K562 (cell line): ENCODE data around the gene RAPGEF5. TPM values are rescaled to one million over a fixed set of nuclear protein-coding genes. Genes with fewer than 3 reads are reported as not detected.

Experiments used
- ATAC-seq: fragments of 200-7000 bp; cut with Tn5 transposase; 3 replicates; pipeline ENCODE4 v1.9.1; 2020; ENCODE audit warnings: moderate library complexity
- BruUV-seq: library from RNA; stranded (reverse); fragments of 400-500 nt; replicated peaks from 2 replicates; lab custom pipeline; 2021; lab: Mats Ljungman, UMichigan
- CTCF ChIA-PET: fragments of 300-600 bp; formaldehyde crosslinking; extraction: SDS; loops from one replicate; lab custom pipeline; 2021; ENCODE audit warnings: low intra/inter-chr PET ratio; lab: Yijun Ruan, JAX
- POLR2A ChIA-PET: fragments of 300-600, 350-650 bp; sonication (Branson Sonifier 250); formaldehyde crosslinking; extraction: SDS; loops from one replicate; lab custom pipeline; 2021; ENCODE audit warnings: antibody characterized with exemption, inconsistent platforms; lab: Yijun Ruan, JAX
- DNase-seq, 4 experiments: peaks; one replicate each; pipeline versions ENCODE4 v3.0.0 to v3.0.0-alpha.2; 2011 to 2018; ENCODE audit warnings: low spot score in 3 of 4, mixed read lengths in 3 of 4; ENCODE audit errors: extremely low read depth in 1 of 4
- FAIRE-seq: peaks from 2 replicates; lab custom pipeline; 2011; peaks lifted over from hg19 to GRCh38; lab: Jason Lieb, UNC
- H2AFZ ChIP-seq: 2 replicates; pipeline ENCODE4 v1.6.0; 2011; ENCODE audit warnings: low read depth, low read length, control low read depth, inconsistent platforms
- H3K27ac ChIP-seq: fragments of 200-600 bp; 3 replicates; pipeline ENCODE4 v1.8.0; 2011; ENCODE audit warnings: low read depth, mild to moderate bottlenecking, control low read depth, inconsistent platforms, low read length, moderate library complexity, mixed read lengths; ENCODE audit errors: extremely low read depth
- H3K27me3 ChIP-seq, 2 experiments: fragments of 300-600 bp in 1 of 2; 2 replicates in 1 of 2; 3 replicates in 1 of 2; pipeline versions ENCODE4 v1.6.0 to v1.8.0; 2011; ENCODE audit warnings: inconsistent platforms in 2 of 2, low read length in 2 of 2, mild to moderate bottlenecking in 1 of 2, mixed read lengths in 1 of 2, moderate library complexity in 1 of 2; ENCODE audit not compliant: control insufficient read depth in 2 of 2, insufficient read depth in 2 of 2
- H3K36me3 ChIP-seq: fragments of 300-600 bp; 3 replicates; pipeline ENCODE4 v1.8.0; 2011; ENCODE audit warnings: mild to moderate bottlenecking, low read length, inconsistent platforms; ENCODE audit not compliant: control insufficient read depth, insufficient read depth
- H3K4me1 ChIP-seq, 2 experiments: fragments of 200-600 bp in 1 of 2; replicated peaks in 1 of 2; 2 replicates in 1 of 2; 3 replicates in 1 of 2; pipeline versions ENCODE4 v1.5.1 to v1.8.0; 2011; ENCODE audit warnings: inconsistent platforms in 2 of 2, low read length in 2 of 2, mild to moderate bottlenecking in 1 of 2, mixed read lengths in 1 of 2, moderate library complexity in 1 of 2; ENCODE audit not compliant: control insufficient read depth in 2 of 2, insufficient read depth in 2 of 2
- H3K4me2 ChIP-seq: 2 replicates; pipeline ENCODE4 v1.6.1; 2011; ENCODE audit warnings: low read length, control low read depth, inconsistent platforms, mixed read lengths; ENCODE audit not compliant: insufficient read depth
- H3K4me3 ChIP-seq: fragments of 200-600 bp; sonication (generic), shearing (Covaris generic); 2 replicates; pipeline ENCODE4 v1.5.1; 2016; ENCODE audit warnings: control low read depth, inconsistent platforms
- H3K79me2 ChIP-seq: fragments of 200-600 bp; 3 replicates; pipeline ENCODE4 v1.8.0; 2011; ENCODE audit warnings: low read length, inconsistent platforms; ENCODE audit not compliant: control insufficient read depth, insufficient read depth
- H3K9ac ChIP-seq, 2 experiments: 2 replicates each; pipeline versions ENCODE4 v1.6.0 to v1.6.1; 2011; ENCODE audit warnings: low read depth in 2 of 2, low read length in 2 of 2, control low read depth in 1 of 2, inconsistent platforms in 1 of 2, mild to moderate bottlenecking in 1 of 2, mixed read lengths in 1 of 2; ENCODE audit not compliant: insufficient read depth in 1 of 2
- H3K9me1 ChIP-seq: one replicate; pipeline ENCODE4 v1.6.0; 2011; ENCODE audit warnings: inconsistent platforms, mild to moderate bottlenecking, low read length, moderate library complexity; ENCODE audit not compliant: control insufficient read depth, insufficient read depth
- H3K9me3 ChIP-seq: replicated peaks from 2 replicates; pipeline ENCODE4 v1.5.1; 2011; ENCODE audit warnings: low read depth, low read length, inconsistent platforms; ENCODE audit not compliant: control insufficient read depth, insufficient read depth
- H4K20me1 ChIP-seq: replicated peaks from 2 replicates; pipeline ENCODE4 v1.6.1; 2011; ENCODE audit warnings: low read length, inconsistent platforms, mixed read lengths; ENCODE audit not compliant: control insufficient read depth, insufficient read depth
- TSHZ1 ChIP-seq: fragments of 250-450 bp; sonication (Bioruptor Pico); IDR thresholded peaks from 2 replicates; pipeline ENCODE4 v1.4.0; 2020; ENCODE audit warnings: mild to moderate bottlenecking, moderate library complexity
- ZBTB7A ChIP-seq: IDR thresholded peaks from 2 replicates; pipeline ENCODE4 v1.6.1; 2011; ENCODE audit warnings: low read depth, mild to moderate bottlenecking, low read length, moderate library complexity, borderline replicate concordance; ENCODE audit not compliant: control insufficient read depth
- WGBS: fragments of 100-300 bp; shearing (Covaris generic); methylation state at CpG from one replicate; pipeline ENCODE4 v1.1.6; 2016; ENCODE audit warnings: low coverage, mixed read lengths; ENCODE audit not compliant: insufficient coverage; ENCODE audit errors: missing lambda C conversion rate; 5-methylcytosine and 5-hydroxymethylcytosine counted together
- in situ Hi-C: fragments of 300-500 bp; cut with MboI; formaldehyde crosslinking; loops from 4 replicates; pipeline ENCODE4 v1.15.0; 2018; ENCODE audit warnings: inconsistent platforms, mixed read lengths
- intact Hi-C: fragments of 100-400 bp; cut with micrococcal nuclease; formaldehyde crosslinking; loops from 2 replicates; pipeline ENCODE4 v1.14.2; 2022
- polyA plus RNA-seq, 8 experiments: library from polyadenylated mRNA; depleted of rRNA in 4 of 8; stranded (reverse) in 5 of 8; unstranded in 3 of 8; fragments of >200 nt; fragmentation: Nextera tagmentation in 2 of 8; fragmentation: Illumina TruSeq in 1 of 8; extraction: Ambion mirVana in 2 of 8; extraction: Trizol in 1 of 8; gene quantifications; 2 replicates each; pipeline versions ENCODE4 v1.2.1 to v1.2.3, GENCODE V29; 2011 to 2014; ENCODE audit warnings: inconsistent platforms in 1 of 8, missing spikeins in 1 of 8
- total RNA-seq, 7 experiments: library from RNA; depleted of rRNA in 6 of 7; stranded (reverse); fragments of >200 nt in 6 of 7; fragmentation: Illumina TruSeq in 2 of 7; extraction: Trizol in 2 of 7; gene quantifications; 2 replicates each; pipeline versions ENCODE4 v1.2.1 to v1.2.3, GENCODE V29; 2011 to 2021; ENCODE audit warnings: low replicate concordance in 1 of 7
- TF ChIP-seq, protein P1 (sequence below), 2 experiments: fragments of 450-650 bp; IDR thresholded peaks; 2 replicates each; pipeline ENCODE4 v1.6.1; 2016
- TF ChIP-seq, protein P2 (sequence below): sonication (generic); formaldehyde crosslinking; IDR thresholded peaks from 2 replicates; pipeline ENCODE4 v1.8.0; 2022; ENCODE audit warnings: mild to moderate bottlenecking, missing genetic modification reagents

RAPGEF5 gene
- total and polyA plus RNA-seq, 9 of the 15 experiments (the other 6 are each of a cell fraction or from before 2014, with no cell fraction given), result 0.39 to 2.0 (median 1.1) TPM

DNA sequence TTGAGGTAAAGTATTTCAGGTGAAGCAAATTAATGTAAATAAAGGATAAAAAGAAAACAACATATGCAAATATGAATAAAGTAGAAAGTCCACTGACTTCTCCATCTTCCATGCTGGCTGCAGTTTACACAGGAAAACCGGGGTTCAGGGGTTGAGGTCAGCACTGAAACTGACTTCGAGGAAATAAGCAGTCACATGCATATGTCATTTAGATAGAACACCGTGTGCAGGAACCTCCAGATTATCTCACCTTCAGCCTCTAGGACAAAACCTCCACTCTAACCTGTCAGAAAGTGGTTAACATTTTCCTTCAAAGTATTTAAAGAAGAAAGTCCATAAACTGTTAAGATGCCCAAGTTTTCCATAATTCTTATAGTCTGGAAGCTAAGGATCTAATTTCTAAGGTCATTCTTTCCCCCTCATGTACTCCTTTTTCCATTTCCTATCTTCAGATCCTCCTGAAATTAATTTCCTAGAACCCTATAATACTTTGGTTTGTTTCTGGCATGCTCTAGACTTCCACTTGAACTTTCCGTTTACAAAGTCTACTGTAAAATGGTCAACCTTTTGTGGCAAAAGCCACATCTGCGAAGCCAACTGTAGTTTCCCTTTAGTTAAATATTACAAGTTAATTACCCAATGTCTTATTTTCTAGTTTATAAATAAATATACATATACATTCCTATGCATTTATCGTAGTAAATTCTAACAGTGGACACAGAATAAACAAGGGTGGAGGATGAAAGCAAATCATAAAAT, 173.3 kb downstream of the RAPGEF5 start:
- Histone ChIP-seq H4K20me1 (no peaks in the 10 kb centered on the region), H3K4me1 (no peaks in the 10 kb centered on the region), H3K9me3 (no peaks in the 10 kb centered on the region), H2AFZ (no peak overlapping the region), H3K9ac (no peak overlapping the region), H3K27ac (no peak overlapping the region), H3K9me1 (no peaks in the 10 kb centered on the region), H3K36me3 (no peaks in the 10 kb centered on the region; the same call in 2 of the 3 replicates), H3K27me3 (no peaks in the 10 kb centered on the region), H3K79me2 (no peaks in the 10 kb centered on the region), H3K4me2 (no peak overlapping the region), H3K4me3 (no peak overlapping the region)
- ChIA-PET POLR2A (interaction anchor here (1.2 to 1.8 kb wide), 2 partner anchors 10 to 11 kb away, joined by 4 to 7 read pairs; no protein-coding TSS in a partner anchor), CTCF (no interaction called here)
- no TSS peak for BruUV-seq
- no peak for DNase-seq
- 19% methylated on average over 6 of the region's 6 CpGs for WGBS
- intact Hi-C loops, result no loop called here
- no peak for ATAC-seq
- in situ Hi-C loops, result no loop called here
- no peak for FAIRE-seq
- TF ChIP-seq, protein P1, sequence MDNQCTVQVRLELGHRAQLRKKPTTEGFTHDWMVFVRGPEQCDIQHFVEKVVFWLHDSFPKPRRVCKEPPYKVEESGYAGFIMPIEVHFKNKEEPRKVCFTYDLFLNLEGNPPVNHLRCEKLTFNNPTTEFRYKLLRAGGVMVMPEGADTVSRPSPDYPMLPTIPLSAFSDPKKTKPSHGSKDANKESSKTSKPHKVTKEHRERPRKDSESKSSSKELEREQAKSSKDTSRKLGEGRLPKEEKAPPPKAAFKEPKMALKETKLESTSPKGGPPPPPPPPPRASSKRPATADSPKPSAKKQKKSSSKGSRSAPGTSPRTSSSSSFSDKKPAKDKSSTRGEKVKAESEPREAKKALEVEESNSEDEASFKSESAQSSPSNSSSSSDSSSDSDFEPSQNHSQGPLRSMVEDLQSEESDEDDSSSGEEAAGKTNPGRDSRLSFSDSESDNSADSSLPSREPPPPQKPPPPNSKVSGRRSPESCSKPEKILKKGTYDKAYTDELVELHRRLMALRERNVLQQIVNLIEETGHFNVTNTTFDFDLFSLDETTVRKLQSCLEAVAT (IDR thresholded peaks at IDR 0.05), result no peak
- TF ChIP-seq TSHZ1, result no peak
- TF ChIP-seq, protein P2, sequence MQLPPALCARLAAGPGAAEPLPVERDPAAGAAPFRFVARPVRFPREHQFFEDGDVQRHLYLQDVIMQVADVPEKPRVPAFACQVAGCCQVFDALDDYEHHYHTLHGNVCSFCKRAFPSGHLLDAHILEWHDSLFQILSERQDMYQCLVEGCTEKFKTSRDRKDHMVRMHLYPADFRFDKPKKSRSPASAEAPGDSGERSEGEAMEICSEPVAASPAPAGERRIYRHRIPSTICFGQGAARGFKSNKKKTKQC, result no peak
- TF ChIP-seq ZBTB7A, result no peak
